Head of caudate nucleus (tissue), 42 donors: ENCODE measurements around the gene PIN4.
"Not testable (repeated sequence)": the region's sequence is repeated elsewhere in the genome, so short reads cannot be mapped to it uniquely, and the experiment has no call there.

ENCODE experiments used
- DNase-seq, 42 donors: peaks; one replicate each; pipeline versions ENCODE4 v3.0.0 to v3.0.0-alpha.2; 2020 to 2021; ENCODE audit warnings: mixed read lengths in 7 of 42
- intact Hi-C: fragments of 100-400 bp; cut with DNase I; formaldehyde crosslinking; loops from one replicate; pipeline ENCODE4 v1.15.0; 2022

Gene PIN4

GRCh38 chrX:72181178-72182125, at the start of gene PIN4:
Gene PIN4 (plus strand): TSS chrX:72181757. CDS start chrX:72181786, 29 bp downstream.
- intact Hi-C loops, result loop anchor here (2.0 kb wide), 1 partner anchor 49 kb away; no protein-coding TSS in a partner anchor
- peak; percentile 81 to 97 (median 91) for DNase-seq

GRCh38 chrX:72132456-72132855, 49.1 kb upstream of the PIN4 start:
- intact Hi-C loops, result loop anchor here (2.0 kb wide), 1 partner anchor 48 kb away; the partner anchor contains the start of gene PIN4
- DNase-seq, result no peak

GRCh38 chrX:72133851-72134546, 47.6 kb upstream of the PIN4 start:
- intact Hi-C loops, result loop anchor here (2.0 kb wide), 1 partner anchor 47 kb away; the partner anchor contains the start of gene PIN4
- DNase-seq, result no peak

- intact Hi-C loops, result no loop called here
- DNase-seq, result peak in 1 of 42 donors; percentile 5
Observed at GRCh38 chrX:72137846-72138495, 43.6 kb upstream of the PIN4 start.

GRCh38 chrX:72139538-72139937, 42.0 kb upstream of the PIN4 start:
- DNase-seq, result no peak
- intact Hi-C loops, result no loop called here

GRCh38 chrX:72141372-72142004, 40.1 kb upstream of the PIN4 start:
- intact Hi-C loops, result no loop called here
- no peak for DNase-seq

GRCh38 chrX:72142094-72142793, 39.3 kb upstream of the PIN4 start:
- peak in 3 of 42 donors; percentile 22 to 37 (median 30) for DNase-seq
- intact Hi-C loops, result no loop called here

- DNase-seq, result no peak
- intact Hi-C loops, result no loop called here
Observed at GRCh38 chrX:72142794-72143608, 38.6 kb upstream of the PIN4 start.

- intact Hi-C loops, result no loop called here
- no peak for DNase-seq
Observed at GRCh38 chrX:72143609-72143907, 38.0 kb upstream of the PIN4 start.

GRCh38 chrX:72145181-72145580, 36.4 kb upstream of the PIN4 start:
- intact Hi-C loops, result no loop called here
- DNase-seq, result no peak

GRCh38 chrX:72146527-72146926, 35.0 kb upstream of the PIN4 start:
- no peak for DNase-seq
- intact Hi-C loops, result no loop called here

GRCh38 chrX:72158773-72159172, 22.8 kb upstream of the PIN4 start:
- intact Hi-C loops, result no loop called here
- DNase-seq, result no peak

GRCh38 chrX:72159769-72160168, 21.8 kb upstream of the PIN4 start:
- DNase-seq, result no peak
- intact Hi-C loops, result no loop called here

- DNase-seq, result no peak
- intact Hi-C loops, result no loop called here
Observed at GRCh38 chrX:72165551-72165950, 16.0 kb upstream of the PIN4 start.

- intact Hi-C loops, result no loop called here
- DNase-seq, result no peak
Observed at GRCh38 chrX:72169008-72169728, 12.4 kb upstream of the PIN4 start.

- intact Hi-C loops, DNase-seq: not testable (repeated sequence)
Observed at GRCh38 chrX:72176289-72176688, 5.3 kb upstream of the PIN4 start.

GRCh38 chrX:72176981-72177380, 4.6 kb upstream of the PIN4 start:
- intact Hi-C loops, result no loop called here
- peak in 9 of 42 donors; percentile 2 to 41 (median 9) for DNase-seq
